GM10266 (cell line): ENCODE results near the gene MORN4.

ENCODE experiments used
- DNase-seq: peaks from one replicate; pipeline ENCODE4 v3.0.0; 2012; ENCODE audit errors: extremely low spot score
- TF ChIP-seq, protein P1 (sequence below): IDR thresholded peaks from 2 replicates; pipeline ENCODE4 v1.5.1; 2012; ENCODE audit warnings: mild to moderate bottlenecking, low read depth; ENCODE audit not compliant: control insufficient read depth, insufficient read depth; ENCODE audit errors: missing control alignments

The MORN4 gene

DNA sequence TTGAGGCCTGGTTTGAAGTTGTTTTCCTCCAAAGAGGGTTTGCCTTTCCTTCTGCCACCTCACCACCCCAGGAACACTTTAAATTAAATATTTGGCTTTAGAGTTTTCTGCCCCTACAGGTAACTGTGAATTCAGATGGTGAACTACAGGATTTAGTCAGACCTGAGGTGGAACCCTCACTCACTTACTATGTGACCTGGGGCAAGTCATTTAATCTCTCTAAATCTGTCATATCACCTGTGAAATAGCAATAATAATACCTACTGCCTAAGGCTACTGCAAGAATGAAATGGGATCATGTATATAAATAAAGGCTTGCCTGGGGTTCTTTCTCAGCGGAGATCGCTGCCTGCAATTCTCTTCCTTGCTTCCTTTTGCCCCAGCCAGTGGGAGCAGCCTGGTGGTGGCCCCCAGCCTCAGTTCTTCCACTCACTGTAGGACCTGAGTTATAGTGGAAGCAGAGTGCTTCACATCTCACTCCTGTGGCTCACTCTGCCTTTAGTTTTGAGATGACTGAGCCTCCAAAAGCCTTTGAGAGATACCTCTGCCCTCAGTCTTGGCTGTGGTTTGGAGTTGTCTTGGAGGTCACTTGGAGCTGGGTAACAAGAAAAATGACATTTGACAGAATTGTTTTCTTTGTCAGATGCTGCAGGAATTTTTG lies 66.8 kb downstream of the MORN4 start:
- no peak for DNase-seq
- TF ChIP-seq, protein P1, sequence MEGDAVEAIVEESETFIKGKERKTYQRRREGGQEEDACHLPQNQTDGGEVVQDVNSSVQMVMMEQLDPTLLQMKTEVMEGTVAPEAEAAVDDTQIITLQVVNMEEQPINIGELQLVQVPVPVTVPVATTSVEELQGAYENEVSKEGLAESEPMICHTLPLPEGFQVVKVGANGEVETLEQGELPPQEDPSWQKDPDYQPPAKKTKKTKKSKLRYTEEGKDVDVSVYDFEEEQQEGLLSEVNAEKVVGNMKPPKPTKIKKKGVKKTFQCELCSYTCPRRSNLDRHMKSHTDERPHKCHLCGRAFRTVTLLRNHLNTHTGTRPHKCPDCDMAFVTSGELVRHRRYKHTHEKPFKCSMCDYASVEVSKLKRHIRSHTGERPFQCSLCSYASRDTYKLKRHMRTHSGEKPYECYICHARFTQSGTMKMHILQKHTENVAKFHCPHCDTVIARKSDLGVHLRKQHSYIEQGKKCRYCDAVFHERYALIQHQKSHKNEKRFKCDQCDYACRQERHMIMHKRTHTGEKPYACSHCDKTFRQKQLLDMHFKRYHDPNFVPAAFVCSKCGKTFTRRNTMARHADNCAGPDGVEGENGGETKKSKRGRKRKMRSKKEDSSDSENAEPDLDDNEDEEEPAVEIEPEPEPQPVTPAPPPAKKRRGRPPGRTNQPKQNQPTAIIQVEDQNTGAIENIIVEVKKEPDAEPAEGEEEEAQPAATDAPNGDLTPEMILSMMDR: no peak

DNA sequence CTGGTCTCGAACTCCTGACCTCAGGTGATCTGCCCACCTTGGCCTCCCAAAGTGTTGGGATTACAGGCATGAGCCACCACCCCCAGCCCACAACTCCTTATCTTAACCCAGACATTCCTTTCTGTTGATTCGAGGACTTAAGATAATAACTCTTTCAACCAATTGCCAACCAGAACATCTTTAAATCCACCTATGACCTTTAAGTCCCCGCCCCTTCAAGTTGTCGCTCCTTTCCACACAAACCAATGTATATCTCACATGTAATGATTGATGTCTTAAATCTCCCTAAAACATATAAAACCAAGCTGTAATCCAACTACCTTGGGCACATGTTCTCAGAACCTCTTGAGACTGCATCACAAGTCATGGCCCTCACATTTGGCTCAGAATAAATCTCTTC lies 68.5 kb downstream of the MORN4 start:
- TF ChIP-seq, protein P1: no peak
- DNase-seq: no peak
